ENCODE measurements around the gene ZACN.

- TF ChIP-seq POLR2A (IDR thresholded peaks at IDR 0.05; ENCODE audit: low read depth) (no peak), CTCF (IDR thresholded peaks at IDR 0.05) (no peak)
Measured at GRCh38 chr17:76034428-76035350, 44.3 kb upstream of the ZACN start.
